GM12878 (cell line): ENCODE measurements around the gene STXBP4.

ENCODE experiments used
- CTCF ChIP-seq, 3 experiments: IDR thresholded peaks in 2 of 3; conservative IDR thresholded peaks in 1 of 3; 2 replicates each; pipeline ENCODE4 v1.5.1; 2011; ENCODE audit warnings: low read depth in 3 of 3, low read length in 3 of 3, mild to moderate bottlenecking in 3 of 3, control low read depth in 2 of 3, moderate library complexity in 2 of 3, inconsistent platforms in 1 of 3, mixed read lengths in 1 of 3; ENCODE audit not compliant: control insufficient read depth in 2 of 3, insufficient read depth in 1 of 3; ENCODE audit errors: extremely low read depth in 1 of 3
- EP300 ChIP-seq, 2 experiments: fragments of 150-350 bp in 1 of 2; IDR thresholded peaks; 2 replicates each; pipeline ENCODE4 v1.6.1; 2011 to 2012; ENCODE audit warnings: low read depth in 2 of 2, low read length in 2 of 2, borderline replicate concordance in 1 of 2, improper control_type of control experiment in 1 of 2, inconsistent platforms in 1 of 2; ENCODE audit not compliant: control insufficient read depth in 1 of 2
- POLR2A ChIP-seq: IDR thresholded peaks from 2 replicates; pipeline ENCODE4 v1.6.1; 2011; ENCODE audit warnings: low read depth, mild to moderate bottlenecking, low read length
- ZBTB33 ChIP-seq: fragments of 450-650 bp; IDR thresholded peaks from 2 replicates; pipeline ENCODE4 v1.6.1; 2017; ENCODE audit warnings: mild to moderate bottlenecking

GRCh38 chr17:55068862-55069811, 100.6 kb downstream of the STXBP4 start:
- TF ChIP-seq POLR2A, result no peak
- TF ChIP-seq CTCF (IDR thresholded peaks at IDR 0.05 in 2 of 3, conservative IDR thresholded peaks at IDR 0.05 in 1 of 3; ENCODE audit: control insufficient read depth in 2 of 3, extremely low read depth in 1 of 3, insufficient read depth in 1 of 3, low read depth in 3 of 3, low read length in 3 of 3), result no peak
- no peak for TF ChIP-seq ZBTB33
- TF ChIP-seq EP300 (IDR thresholded peaks at IDR 0.05; ENCODE audit: borderline replicate concordance in 1 of 2, control insufficient read depth in 1 of 2, low read depth in 2 of 2, low read length in 2 of 2), result no peak
